GM19455 (cell line): Measurements from ENCODE around the gene MMRN1.

ENCODE experiments used
- ATAC-seq: cut with Tn5 transposase; IDR thresholded peaks from one replicate; pipeline ENCODE4 v1.9.1; 2021; ENCODE audit not compliant: unreplicated experiment

The MMRN1 gene, protein sequence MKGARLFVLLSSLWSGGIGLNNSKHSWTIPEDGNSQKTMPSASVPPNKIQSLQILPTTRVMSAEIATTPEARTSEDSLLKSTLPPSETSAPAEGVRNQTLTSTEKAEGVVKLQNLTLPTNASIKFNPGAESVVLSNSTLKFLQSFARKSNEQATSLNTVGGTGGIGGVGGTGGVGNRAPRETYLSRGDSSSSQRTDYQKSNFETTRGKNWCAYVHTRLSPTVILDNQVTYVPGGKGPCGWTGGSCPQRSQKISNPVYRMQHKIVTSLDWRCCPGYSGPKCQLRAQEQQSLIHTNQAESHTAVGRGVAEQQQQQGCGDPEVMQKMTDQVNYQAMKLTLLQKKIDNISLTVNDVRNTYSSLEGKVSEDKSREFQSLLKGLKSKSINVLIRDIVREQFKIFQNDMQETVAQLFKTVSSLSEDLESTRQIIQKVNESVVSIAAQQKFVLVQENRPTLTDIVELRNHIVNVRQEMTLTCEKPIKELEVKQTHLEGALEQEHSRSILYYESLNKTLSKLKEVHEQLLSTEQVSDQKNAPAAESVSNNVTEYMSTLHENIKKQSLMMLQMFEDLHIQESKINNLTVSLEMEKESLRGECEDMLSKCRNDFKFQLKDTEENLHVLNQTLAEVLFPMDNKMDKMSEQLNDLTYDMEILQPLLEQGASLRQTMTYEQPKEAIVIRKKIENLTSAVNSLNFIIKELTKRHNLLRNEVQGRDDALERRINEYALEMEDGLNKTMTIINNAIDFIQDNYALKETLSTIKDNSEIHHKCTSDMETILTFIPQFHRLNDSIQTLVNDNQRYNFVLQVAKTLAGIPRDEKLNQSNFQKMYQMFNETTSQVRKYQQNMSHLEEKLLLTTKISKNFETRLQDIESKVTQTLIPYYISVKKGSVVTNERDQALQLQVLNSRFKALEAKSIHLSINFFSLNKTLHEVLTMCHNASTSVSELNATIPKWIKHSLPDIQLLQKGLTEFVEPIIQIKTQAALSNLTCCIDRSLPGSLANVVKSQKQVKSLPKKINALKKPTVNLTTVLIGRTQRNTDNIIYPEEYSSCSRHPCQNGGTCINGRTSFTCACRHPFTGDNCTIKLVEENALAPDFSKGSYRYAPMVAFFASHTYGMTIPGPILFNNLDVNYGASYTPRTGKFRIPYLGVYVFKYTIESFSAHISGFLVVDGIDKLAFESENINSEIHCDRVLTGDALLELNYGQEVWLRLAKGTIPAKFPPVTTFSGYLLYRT

DNA sequence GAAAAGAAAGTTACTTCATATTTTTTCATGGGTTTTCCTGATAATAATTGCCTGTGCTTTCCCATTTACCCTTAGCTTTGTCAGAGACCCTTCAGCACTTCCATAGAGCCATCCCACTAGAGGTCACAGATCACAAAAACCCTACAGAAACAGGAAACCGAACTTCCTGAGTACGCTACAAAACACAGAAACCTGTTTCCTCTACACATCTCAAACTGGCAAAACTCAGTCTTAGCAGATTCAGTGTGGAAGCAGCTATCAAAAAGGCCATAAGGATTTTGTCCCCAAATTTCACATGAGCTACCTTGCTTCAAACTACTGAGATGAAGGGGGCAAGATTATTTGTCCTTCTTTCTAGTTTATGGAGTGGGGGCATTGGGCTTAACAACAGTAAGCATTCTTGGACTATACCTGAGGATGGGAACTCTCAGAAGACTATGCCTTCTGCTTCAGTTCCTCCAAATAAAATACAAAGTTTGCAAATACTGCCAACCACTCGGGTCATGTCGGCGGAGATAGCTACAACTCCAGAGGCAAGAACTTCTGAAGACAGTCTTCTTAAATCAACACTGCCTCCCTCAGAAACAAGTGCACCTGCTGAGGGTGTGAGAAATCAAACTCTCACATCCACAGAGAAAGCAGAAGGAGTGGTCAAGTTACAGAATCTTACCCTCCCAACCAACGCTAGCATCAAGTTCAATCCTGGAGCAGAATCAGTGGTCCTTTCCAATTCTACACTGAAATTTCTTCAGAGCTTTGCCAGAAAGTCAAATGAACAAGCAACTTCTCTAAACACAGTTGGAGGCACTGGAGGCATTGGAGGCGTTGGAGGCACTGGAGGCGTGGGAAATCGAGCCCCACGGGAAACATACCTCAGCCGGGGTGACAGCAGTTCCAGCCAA is at the start of gene MMRN1:
Gene MMRN1 (plus strand): TSS at position 206 of the 902 bp plus-strand sequence. CDS start 118 bp downstream, at position 324.
- ATAC-seq = peak; percentile 72

DNA sequence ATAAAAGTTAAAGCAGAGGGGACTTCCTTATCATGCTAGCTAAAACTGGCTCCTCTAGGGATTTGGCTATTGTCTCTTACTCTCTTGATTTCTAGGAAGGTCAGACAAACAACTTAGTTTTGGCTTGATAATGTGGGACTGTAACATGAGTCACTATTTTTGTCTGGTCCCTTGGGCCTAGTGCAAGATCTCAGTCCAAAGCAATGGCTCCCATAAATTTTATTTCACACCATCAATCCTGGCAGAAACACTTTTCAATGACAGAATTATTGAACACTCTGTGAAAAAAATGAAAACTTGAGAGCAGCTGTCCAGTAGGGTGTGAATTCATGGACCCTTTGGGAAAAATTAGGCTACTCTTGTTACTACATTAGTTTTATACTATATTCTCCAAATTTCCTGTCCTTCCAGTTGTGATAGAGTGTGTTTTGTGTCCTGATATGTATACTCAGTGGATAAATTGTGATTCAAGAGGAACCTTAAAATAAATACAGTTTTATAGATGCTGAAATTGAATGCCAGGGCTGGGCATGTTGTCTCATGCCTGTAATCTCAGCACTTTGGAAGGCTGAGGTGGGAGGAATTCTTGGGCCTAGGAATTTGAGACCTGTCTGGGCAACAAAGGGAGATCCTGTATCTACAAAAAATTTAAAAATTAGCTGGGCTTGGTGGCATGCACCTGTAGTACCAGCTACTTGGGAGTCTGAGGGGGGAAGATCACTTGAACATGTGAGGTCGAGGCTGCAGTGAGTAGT is 46.9 kb upstream of the MMRN1 start:
- no peak for ATAC-seq

DNA sequence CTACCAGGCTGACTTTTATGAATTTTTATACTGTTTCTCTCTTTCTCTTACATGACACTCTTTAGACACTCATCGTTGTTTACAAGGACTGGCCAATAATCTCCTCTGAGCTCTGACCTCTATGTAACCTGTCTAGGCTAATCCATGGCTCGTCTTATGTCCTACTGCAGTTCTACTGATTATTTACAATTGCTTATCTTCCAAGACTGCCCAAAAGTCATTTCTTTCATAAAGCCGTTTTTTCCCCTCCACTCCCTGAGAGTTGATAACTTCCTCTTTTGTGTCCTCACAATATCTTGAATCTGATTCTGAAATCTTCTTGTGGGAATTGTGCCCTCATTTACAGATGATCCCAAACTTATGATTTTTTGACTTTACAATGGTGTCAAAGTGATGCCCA is 39.4 kb upstream of the MMRN1 start:
- no peak for ATAC-seq

DNA sequence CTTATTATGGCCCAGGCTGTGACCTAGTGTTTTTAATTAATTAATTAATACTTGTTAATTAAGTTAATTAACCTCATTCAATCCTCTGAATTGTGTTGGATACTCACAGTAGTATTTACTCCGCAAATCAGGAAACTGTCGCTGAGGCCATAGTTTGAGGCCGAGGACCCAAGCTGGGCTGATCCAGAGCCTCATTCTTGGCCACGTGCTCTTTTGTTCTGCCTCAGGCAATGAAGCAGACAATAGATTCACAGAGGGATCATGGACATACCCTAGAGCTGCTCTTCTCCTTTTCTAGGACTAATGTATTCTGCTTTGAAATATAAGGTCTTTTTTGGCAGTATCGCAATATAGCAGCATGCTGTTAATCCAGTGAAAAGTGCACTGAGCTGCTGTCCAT is 33.7 kb upstream of the MMRN1 start:
- no peak for ATAC-seq

DNA sequence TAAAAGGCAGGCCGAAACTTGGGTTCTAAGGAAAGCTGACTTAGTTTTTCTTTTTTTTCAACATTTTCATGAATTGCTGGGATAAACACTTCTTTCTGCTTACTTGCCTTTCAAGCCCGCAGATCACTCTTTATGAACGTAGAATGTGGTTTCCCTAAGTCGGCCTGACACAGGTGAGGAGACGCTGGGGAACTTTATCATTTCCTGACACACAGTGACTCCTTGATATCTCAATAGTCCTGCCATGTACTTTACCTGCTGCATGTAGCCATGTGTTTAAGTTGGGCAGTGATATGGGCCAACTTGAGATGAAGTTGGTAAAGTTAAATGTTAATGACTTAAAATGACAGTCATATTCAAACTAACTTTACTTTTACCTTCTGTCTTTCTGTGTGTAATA is 31.1 kb upstream of the MMRN1 start:
- no peak for ATAC-seq

DNA sequence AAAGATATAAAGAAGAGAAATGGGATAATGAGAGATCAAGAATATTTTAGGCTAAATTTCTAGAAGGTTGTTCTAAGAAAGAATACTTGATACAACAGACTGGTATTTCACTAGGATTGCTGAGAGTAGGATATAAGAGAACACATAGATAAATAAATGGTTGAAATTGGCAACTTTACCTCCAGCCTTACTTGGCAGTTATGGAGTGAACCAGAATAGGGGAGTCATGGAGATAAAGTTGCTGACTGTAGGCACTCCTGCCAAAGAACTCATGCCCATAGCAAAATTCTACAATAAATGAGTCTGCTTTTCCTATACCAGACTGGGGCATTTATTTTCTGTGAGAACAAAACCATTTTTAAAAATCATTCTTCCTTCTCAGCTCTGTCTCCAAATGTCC is 26.4 kb upstream of the MMRN1 start:
- ATAC-seq = no peak

DNA sequence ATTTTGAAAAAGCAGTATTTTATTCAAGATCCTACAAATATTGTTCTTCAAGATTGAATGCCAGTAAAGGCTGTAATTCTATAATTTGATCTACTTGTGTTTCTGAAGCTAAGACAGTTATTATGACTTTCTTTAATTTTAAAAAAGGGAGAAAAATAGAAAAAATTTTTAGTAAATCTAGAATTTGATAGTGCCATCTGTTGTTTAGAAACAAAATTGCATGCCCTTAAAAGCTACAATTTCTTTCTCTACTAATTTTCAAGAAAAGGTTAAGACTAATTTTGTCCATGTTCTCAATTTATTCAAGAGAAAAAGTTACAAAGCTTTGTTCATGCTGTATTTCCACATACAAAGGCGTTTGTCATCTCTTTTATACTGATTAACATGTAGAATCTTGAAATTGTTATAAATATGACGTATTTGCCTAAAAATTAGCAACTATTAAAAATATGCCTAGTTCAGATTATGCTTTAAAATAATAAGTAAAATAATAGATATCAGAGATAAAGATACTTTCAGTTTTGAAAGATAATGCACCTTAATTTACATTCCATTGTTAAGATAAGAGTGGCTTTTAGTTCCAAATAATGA is 25.6 kb upstream of the MMRN1 start:
- ATAC-seq = no peak

DNA sequence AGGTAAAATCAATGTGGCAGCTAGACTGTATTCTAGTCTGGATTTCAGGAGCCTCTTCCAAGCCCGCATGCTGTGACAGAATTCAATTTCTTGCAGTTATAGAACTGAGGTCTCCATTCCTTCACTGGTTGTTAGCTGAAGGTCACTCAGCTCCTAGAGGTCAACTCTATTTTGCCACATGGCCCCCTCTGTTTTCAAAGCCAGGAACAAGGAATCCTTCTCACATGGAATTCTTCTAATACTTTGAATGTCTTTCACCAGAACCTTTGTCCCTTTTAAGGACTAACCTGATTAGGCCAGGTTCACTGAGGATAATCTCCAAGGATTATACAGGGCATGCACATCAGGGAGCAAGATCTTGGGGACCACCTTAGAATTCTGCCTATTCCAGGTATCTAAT is 23.4 kb upstream of the MMRN1 start:
- ATAC-seq = no peak

DNA sequence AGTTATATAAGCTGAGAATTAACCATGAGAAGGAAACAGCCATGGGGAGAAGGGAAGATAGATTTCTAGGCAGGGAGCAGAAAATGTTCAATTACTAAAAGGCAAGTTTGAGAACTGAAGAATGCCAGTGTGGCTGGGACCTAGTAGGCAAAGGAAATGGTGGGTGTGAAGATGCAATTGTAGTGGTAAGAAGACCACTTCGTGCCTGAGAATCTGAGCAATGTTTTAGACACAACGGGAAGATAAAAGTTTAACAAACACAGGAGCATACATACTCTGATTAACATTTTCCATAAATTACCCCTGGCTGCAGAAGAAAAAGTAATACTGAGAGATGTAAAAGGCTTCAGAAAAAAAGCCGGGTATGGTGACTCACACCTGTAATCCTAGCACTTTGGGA is 18.1 kb upstream of the MMRN1 start:
- no peak for ATAC-seq

DNA sequence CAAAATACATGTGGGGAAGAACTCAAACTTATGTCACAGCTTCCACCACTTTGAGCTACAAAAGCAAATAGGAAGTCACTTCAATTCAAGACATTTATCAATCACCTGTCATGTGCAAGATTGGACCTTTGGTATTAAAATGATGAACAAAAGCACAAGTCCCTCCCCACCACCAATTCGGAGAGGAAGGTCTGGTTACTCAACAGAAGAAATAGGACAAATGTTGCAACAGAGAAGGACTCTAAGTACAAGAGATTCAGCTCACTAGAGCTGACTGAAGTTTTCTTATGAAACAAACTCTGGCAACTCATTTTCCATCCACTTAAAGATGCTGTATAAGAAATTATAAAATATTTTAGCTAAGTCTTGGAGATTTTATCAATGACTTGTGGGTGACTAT is 16.0 kb upstream of the MMRN1 start:
- no peak for ATAC-seq

DNA sequence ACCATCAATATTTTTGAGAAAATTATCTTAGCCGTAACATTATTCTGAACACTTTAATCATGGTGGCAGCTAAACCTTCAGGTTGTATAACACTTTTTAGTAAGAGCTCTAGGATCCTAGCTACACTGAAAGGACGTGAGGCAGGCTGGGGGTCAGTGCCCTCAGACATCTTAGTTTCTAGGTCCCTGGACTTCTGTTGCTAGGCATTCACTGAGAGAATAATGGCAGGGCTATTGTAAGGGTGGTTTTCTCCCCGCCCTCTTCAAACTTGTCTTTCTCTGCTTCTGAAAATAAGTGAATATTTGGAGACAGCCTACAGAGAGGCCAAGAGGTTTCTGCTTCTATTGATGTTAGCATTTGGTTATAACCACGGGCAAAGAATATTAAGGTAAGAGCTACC is 15.4 kb upstream of the MMRN1 start:
- no peak for ATAC-seq

DNA sequence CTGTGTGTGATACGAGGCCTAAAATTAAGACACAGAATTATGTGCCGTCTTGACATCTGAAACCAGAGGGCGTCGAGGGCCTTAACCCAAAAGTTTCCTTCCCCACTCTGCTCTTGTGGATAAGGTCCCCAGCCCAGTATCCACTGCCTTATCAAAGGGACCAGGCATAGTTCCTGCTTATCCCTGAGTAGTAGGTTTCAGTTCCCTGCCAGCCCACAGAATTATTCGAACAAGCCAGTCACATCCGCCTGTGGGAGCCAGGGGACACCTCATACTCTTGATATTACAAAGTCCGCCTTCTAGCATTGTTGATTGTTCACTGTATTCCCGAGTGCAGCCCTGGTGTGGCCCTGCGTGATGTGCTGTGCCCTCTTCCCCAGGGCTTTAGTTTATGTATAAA is 5.4 kb upstream of the MMRN1 start:
- no peak for ATAC-seq

DNA sequence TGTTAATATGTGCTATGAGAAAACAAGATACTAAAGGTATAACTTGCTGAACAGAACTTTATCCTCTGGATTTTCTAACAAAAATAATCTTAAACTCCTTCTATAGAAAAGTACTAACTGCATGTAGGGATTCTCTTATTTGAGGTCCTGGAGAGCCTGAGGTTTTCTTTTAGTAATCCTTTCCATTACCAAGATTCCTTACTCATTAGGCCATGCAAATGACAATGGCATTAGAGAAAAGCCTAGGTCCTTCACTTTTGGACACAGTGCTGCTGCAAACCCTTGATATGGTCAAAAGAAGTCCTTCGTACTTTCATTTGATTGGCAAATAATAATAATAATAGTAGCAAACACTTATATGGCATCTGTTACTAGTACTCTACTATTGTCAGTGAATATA is 3.2 kb downstream of the MMRN1 start:
- no peak for ATAC-seq

DNA sequence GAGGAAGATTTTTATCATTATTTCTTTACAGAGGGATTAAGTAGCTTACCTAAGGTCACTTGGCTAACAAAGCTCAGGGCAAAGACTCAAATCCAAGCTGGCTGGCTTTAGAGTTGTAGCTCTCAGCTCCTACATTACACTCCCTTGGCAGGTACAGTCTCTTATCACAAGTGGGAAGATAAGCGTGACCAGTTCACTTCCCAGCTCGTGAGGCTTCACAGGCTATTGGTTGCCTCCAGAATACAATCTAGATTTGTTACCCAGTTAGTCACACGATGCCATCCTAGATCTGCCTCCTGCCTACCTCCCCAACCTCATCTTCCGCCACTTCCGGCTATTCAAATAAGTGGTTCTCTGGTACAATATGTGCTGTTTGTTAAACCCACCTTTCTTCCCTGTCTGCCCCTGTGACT is 3.7 kb downstream of the MMRN1 start:
- peak; percentile 45 for ATAC-seq

DNA sequence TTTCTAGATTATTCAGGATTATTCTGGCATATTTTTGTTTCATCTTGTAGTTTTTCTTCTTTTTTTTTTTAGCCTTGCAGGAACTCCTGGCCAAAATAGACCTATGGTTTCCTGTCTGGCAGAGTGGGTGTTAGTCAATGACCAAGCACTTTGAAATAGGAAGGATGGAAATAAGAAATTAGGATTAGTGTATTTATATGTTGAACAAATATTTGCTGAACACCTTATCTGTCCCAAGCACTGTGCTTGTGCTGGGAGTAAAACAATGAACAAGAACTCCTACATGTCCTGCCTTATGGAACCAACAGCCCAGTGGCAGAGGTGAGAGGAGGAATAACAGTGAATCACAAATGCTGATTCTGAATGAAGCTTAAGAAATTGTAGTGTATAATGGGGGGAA is 4.5 kb downstream of the MMRN1 start:
- ATAC-seq = no peak

DNA sequence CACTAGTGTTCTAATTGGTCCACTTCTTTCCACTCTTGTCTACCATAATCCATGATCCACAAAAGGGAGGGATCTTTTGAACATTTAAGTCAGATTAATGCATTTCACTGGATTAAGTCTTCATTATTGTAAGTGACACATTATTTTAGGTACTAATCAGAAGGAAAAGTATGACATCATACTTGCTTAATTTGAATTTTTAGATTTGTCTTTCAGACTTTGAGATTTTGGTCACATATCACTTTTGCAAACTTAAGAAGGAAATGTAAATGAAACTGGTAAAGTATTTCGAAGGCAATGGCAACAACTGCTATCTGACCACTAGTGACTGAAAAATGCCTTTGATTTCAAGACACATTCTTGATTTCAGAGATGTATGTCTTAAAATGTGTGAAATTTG is 5.2 kb downstream of the MMRN1 start:
- no peak for ATAC-seq

DNA sequence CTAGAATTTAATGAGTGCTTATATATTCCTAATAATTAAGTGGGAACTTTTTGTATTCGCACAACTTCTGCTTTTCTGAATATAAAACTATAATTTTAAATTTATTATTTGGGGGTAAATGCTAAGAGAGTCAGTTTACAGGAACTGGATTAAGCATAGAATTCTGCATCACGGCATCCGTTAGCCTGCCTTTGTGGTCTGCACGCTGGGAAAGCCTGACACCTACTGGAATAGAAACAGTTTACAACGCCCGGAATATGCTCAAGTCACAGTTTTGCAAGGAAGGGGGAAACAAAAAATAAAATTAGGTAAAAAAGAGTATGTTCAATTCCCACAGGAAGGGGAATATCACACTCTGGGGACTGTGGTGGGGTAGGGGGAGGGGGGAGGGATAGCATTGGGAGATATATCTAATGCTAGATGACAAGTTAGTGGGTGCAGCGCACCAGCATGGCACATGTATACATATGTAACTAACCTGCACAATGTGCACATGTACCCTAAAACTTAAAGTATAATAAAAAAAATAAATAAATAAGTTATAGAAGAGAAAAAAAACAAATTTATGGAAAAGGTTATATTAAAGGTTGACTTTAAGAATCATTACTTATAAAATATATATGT is 7.3 kb downstream of the MMRN1 start:
- peak; percentile 73 for ATAC-seq

DNA sequence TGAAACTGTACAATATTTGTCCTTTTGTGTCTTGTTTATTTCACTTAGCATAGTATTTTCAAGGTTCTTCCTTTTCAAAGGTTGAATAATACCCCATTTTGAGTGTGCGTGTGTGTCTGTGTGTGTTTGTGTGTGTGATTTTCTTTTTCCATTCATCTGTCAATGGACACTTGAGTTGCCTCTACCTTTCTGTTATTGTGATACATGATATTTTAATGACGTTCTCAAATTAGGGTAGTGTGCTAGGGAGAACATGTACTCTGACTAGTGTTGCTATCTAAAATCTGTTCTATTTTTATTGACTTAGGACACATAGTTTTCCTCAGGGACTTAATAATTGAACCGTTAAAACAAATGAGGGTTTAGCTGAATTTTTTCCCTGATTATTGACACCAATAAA is 9.9 kb downstream of the MMRN1 start:
- ATAC-seq = no peak

DNA sequence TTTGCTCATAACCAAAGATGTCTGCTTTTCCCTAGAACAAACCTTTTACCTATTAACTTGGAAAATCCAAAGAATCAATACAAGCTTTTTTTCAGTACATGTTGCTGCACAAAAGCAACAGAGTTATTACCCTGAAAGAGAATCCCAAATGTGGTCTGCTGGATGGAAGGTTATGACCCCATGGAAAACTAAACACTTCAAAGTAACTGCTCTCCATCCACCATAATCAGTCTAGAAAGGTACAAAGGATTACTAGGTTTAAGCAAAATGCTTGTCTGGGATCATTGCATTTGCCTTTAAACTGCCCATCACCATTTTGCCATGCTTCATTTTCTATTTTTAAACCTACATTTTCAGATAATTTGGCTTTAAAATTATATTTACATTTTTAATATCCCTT is 11.7 kb downstream of the MMRN1 start:
- ATAC-seq = no peak
